Body of pancreas (tissue), 4 donors: ENCODE measurements around the gene TMEM232.

Experiments used
- POLR2A ChIP-seq, 3 donors: fragments of 450-650 bp; IDR thresholded peaks; one replicate each; pipeline ENCODE4 v1.6.1; 2016; ENCODE audit warnings: antibody characterized with exemption in 3 of 3, mild to moderate bottlenecking in 2 of 3
- TF ChIP-seq, protein P1 (sequence below), 7 experiments: fragments of 450-650 bp in 4 of 7; fragments of 200-600 bp in 3 of 7; sonication (generic) in 3 of 7; IDR thresholded peaks; one replicate each; pipeline ENCODE4 v1.5.1; 2016 to 2019; ENCODE audit warnings: antibody characterized with exemption in 7 of 7

DNA sequence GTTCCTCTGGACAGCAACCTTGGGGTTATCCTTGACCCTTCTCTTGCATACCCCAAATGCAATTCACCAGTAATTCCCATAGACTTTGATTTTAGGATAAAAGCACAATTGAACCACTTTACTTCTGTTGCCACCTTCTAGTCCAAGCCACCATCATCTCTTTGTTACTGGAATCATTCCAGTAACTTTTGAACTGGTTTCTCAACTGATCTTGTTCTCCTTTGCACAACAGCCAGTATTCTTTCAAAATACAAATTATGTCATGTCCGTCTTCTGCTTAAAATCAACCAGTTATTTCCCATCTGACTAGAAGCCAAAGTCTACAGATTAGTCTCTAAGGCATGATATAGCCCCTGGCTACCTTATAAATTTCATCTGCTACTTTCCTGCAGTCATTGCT lies 33.7 kb upstream of the TMEM232 start:
- TF ChIP-seq, protein P1, sequence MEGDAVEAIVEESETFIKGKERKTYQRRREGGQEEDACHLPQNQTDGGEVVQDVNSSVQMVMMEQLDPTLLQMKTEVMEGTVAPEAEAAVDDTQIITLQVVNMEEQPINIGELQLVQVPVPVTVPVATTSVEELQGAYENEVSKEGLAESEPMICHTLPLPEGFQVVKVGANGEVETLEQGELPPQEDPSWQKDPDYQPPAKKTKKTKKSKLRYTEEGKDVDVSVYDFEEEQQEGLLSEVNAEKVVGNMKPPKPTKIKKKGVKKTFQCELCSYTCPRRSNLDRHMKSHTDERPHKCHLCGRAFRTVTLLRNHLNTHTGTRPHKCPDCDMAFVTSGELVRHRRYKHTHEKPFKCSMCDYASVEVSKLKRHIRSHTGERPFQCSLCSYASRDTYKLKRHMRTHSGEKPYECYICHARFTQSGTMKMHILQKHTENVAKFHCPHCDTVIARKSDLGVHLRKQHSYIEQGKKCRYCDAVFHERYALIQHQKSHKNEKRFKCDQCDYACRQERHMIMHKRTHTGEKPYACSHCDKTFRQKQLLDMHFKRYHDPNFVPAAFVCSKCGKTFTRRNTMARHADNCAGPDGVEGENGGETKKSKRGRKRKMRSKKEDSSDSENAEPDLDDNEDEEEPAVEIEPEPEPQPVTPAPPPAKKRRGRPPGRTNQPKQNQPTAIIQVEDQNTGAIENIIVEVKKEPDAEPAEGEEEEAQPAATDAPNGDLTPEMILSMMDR (IDR thresholded peaks at IDR 0.05): no peak
- TF ChIP-seq POLR2A (IDR thresholded peaks at IDR 0.05): no peak
